K562 (cell line): ENCODE results near the gene PRKRIP1. TPM values are rescaled to one million over a fixed set of nuclear protein-coding genes. Genes with fewer than 3 reads are reported as not detected.
A peak's percentile ranks its signal among the peaks of the same experiment; 100 is the strongest.

Source experiments
- ARID1B ChIP-seq: fragments of 450-650 bp; IDR thresholded peaks from 2 replicates; pipeline ENCODE4 v1.6.1; 2016; ENCODE audit warnings: antibody characterized with exemption, mild to moderate bottlenecking, inconsistent platforms
- CBX8 ChIP-seq: fragments of 200-600 bp; sonication (generic); IDR thresholded peaks from 2 replicates; pipeline ENCODE4 v1.6.1; 2012; ENCODE audit warnings: borderline replicate concordance, mixed run types, low read depth, mild to moderate bottlenecking, moderate library complexity, mixed read lengths, low read length, control low read depth, inconsistent platforms; ENCODE audit not compliant: poor library complexity, severe bottlenecking; ENCODE audit errors: extremely low read depth
- CCAR2 ChIP-seq: fragments of 200-400 bp; formaldehyde crosslinking; IDR thresholded peaks from 2 replicates; pipeline ENCODE4 v1.6.1; 2017; ENCODE audit warnings: mild to moderate bottlenecking, low read depth, low read length
- CEBPG ChIP-seq, 3 experiments: fragments of 200-800 bp in 1 of 3; sonication (Bioruptor generic) in 1 of 3; sonication (generic) in 1 of 3; formaldehyde crosslinking in 1 of 3; IDR thresholded peaks in 2 of 3; conservative IDR thresholded peaks in 1 of 3; 2 replicates each; pipeline versions ENCODE4 v1.6.1 to v1.8.0; 2016 to 2022; ENCODE audit warnings: missing compliant biosample characterization in 2 of 3, missing genetic modification characterization in 2 of 3, mild to moderate bottlenecking in 1 of 3, missing genetic modification reagents in 1 of 3
- MYNN ChIP-seq, 2 experiments: sonication (generic); formaldehyde crosslinking in 1 of 2; IDR thresholded peaks; 2 replicates each; pipeline versions ENCODE4 v1.5.0 to v1.6.1; 2016 to 2020; ENCODE audit warnings: antibody characterized with exemption in 1 of 2, missing genetic modification reagents in 1 of 2
- NBN ChIP-seq: fragments of 450-650 bp; IDR thresholded peaks from 2 replicates; pipeline ENCODE4 v1.6.1; 2016; ENCODE audit warnings: low read depth, mild to moderate bottlenecking
- NFE2 ChIP-seq: IDR thresholded peaks from 2 replicates; pipeline ENCODE4 v1.6.1; 2014; ENCODE audit warnings: antibody characterized with exemption, low read depth
- NR2F6 ChIP-seq: fragments of 450-650 bp; formaldehyde crosslinking; IDR thresholded peaks from 2 replicates; pipeline ENCODE4 v1.4.0; 2020; ENCODE audit warnings: mild to moderate bottlenecking
- NR3C1 ChIP-seq: sonication (generic); formaldehyde crosslinking; IDR thresholded peaks from 2 replicates; pipeline ENCODE4 v1.8.1; 2022; ENCODE audit warnings: missing genetic modification reagents
- OTX1 ChIP-seq: fragments of 450-650 bp; formaldehyde crosslinking; IDR thresholded peaks from 2 replicates; pipeline ENCODE4 v1.4.0; 2022; ENCODE audit warnings: mild to moderate bottlenecking
- RBBP5 ChIP-seq: fragments of 200-600 bp; sonication (generic); IDR thresholded peaks from 2 replicates; pipeline ENCODE4 v1.6.1; 2012; ENCODE audit warnings: borderline replicate concordance, mild to moderate bottlenecking, low read length, control low read depth, inconsistent platforms; ENCODE audit not compliant: insufficient read depth, poor library complexity, severe bottlenecking
- ZNF3 ChIP-seq: fragments of 250-450 bp; sonication (Bioruptor Pico); IDR thresholded peaks from 2 replicates; pipeline ENCODE4 v1.5.0; 2021; ENCODE audit warnings: mild to moderate bottlenecking, moderate library complexity
- ZNF57 ChIP-seq: fragments of 450-650 bp; formaldehyde crosslinking; IDR thresholded peaks from 2 replicates; pipeline ENCODE4 v1.4.0; 2020; ENCODE audit warnings: mild to moderate bottlenecking, moderate library complexity
- ZNF79 ChIP-seq: fragments of 250-450 bp; sonication (Bioruptor Pico); IDR thresholded peaks from 2 replicates; pipeline ENCODE4 v1.4.0; 2020; ENCODE audit warnings: low read depth, mild to moderate bottlenecking, moderate library complexity
- polyA plus RNA-seq, 8 experiments: library from polyadenylated mRNA; depleted of rRNA in 4 of 8; stranded (reverse) in 5 of 8; unstranded in 3 of 8; fragments of >200 nt; fragmentation: Nextera tagmentation in 2 of 8; fragmentation: Illumina TruSeq in 1 of 8; extraction: Ambion mirVana in 2 of 8; extraction: Trizol in 1 of 8; gene quantifications; 2 replicates each; pipeline versions ENCODE4 v1.2.1 to v1.2.3, GENCODE V29; 2011 to 2014; ENCODE audit warnings: inconsistent platforms in 1 of 8, missing spikeins in 1 of 8
- total RNA-seq, 7 experiments: library from RNA; depleted of rRNA in 6 of 7; stranded (reverse); fragments of >200 nt in 6 of 7; fragmentation: Illumina TruSeq in 2 of 7; extraction: Trizol in 2 of 7; gene quantifications; 2 replicates each; pipeline versions ENCODE4 v1.2.1 to v1.2.3, GENCODE V29; 2011 to 2021; ENCODE audit warnings: low replicate concordance in 1 of 7
- TF ChIP-seq, protein P1 (sequence below): conservative IDR thresholded peaks from 2 replicates; pipeline ENCODE4 v1.6.1; 2011; ENCODE audit warnings: low read depth, mild to moderate bottlenecking, low read length; ENCODE audit not compliant: control insufficient read depth
- TF ChIP-seq, protein P2 (sequence below): IDR thresholded peaks from 3 replicates; pipeline ENCODE4 v1.6.1; 2011; ENCODE audit warnings: borderline replicate concordance, mild to moderate bottlenecking, moderate library complexity; ENCODE audit not compliant: insufficient read length; ENCODE audit errors: extremely low read depth
- TF ChIP-seq, protein P3 (sequence below): fragments of 250-450 bp; sonication (Bioruptor Pico); IDR thresholded peaks from 2 replicates; pipeline ENCODE4 v1.4.0; 2020
- TF ChIP-seq, protein P4 (sequence below): fragments of 250-450 bp; sonication (Bioruptor Pico); IDR thresholded peaks from 2 replicates; pipeline ENCODE4 v1.8.0; 2022; ENCODE audit warnings: moderate library complexity, mild to moderate bottlenecking, inconsistent platforms
- TF ChIP-seq, protein P5 (sequence below): sonication (generic); formaldehyde crosslinking; IDR thresholded peaks from 2 replicates; pipeline ENCODE4 v1.8.0; 2023; ENCODE audit warnings: mild to moderate bottlenecking, missing genetic modification reagents

PRKRIP1 gene
- total and polyA plus RNA-seq, 9 of the 15 experiments (the other 6 are each of a cell fraction or from before 2014, with no cell fraction given) = 14.9 to 52.1 (median 19.8) TPM

DNA sequence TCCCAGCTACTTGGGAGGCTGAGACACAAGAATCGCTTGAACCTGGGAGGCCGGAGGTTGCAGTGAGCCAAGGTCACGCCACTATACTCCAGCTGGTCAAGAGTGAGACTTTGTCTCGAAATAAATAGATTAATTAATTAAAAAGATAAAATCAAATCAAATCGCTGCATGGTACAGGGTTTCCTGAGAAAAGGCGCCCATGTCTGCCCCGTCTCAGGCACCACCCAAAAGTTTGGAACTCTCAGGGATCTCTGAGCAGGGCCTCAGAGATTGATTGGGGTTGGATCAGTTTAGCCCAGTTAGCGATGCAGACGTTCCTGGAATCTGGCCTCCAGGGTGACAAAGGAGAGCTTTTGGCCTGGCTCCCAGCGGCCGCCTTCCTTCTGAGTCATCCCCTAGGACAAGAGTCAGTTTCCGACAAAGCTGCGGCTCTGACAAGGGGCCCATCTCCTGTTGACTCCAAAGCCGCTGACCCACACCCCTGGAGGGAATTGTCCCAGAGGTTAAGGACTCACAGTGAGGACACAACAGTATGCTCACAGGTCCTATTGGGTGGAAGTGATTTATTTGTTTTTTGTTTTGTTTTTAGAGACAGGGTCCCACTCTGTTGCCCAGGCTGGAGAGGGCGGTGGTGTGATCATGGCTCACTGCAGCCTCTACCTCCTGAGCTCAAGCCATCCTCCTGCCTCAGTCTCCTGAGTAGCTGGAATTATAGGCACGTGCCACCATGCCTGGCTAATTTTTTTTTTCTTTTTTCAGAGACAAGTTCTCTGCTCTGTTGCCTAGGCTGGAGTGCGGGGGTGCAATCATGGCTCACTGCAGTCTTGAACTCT lies 44.0 kb downstream of the PRKRIP1 start (continued):
- TF ChIP-seq, protein P1, sequence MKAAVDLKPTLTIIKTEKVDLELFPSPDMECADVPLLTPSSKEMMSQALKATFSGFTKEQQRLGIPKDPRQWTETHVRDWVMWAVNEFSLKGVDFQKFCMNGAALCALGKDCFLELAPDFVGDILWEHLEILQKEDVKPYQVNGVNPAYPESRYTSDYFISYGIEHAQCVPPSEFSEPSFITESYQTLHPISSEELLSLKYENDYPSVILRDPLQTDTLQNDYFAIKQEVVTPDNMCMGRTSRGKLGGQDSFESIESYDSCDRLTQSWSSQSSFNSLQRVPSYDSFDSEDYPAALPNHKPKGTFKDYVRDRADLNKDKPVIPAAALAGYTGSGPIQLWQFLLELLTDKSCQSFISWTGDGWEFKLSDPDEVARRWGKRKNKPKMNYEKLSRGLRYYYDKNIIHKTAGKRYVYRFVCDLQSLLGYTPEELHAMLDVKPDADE = no peak
- TF ChIP-seq OTX1 (CRISPR knock-in tag) = peak; percentile 53; the same call in 1 of the 2 replicates
- TF ChIP-seq, protein P2, sequence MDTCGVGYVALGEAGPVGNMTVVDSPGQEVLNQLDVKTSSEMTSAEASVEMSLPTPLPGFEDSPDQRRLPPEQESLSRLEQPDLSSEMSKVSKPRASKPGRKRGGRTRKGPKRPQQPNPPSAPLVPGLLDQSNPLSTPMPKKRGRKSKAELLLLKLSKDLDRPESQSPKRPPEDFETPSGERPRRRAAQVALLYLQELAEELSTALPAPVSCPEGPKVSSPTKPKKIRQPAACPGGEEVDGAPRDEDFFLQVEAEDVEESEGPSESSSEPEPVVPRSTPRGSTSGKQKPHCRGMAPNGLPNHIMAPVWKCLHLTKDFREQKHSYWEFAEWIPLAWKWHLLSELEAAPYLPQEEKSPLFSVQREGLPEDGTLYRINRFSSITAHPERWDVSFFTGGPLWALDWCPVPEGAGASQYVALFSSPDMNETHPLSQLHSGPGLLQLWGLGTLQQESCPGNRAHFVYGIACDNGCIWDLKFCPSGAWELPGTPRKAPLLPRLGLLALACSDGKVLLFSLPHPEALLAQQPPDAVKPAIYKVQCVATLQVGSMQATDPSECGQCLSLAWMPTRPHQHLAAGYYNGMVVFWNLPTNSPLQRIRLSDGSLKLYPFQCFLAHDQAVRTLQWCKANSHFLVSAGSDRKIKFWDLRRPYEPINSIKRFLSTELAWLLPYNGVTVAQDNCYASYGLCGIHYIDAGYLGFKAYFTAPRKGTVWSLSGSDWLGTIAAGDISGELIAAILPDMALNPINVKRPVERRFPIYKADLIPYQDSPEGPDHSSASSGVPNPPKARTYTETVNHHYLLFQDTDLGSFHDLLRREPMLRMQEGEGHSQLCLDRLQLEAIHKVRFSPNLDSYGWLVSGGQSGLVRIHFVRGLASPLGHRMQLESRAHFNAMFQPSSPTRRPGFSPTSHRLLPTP = no peak
- TF ChIP-seq NR2F6 (CRISPR knock-in tag) = no peak
- TF ChIP-seq MYNN (IDR thresholded peaks at IDR 0.05) = no peak
- no peak for TF ChIP-seq MYNN (CRISPR knock-in tag; IDR thresholded peaks at IDR 0.05)
- TF ChIP-seq ZNF3 (CRISPR knock-in tag) = no peak
- TF ChIP-seq NR3C1 (CRISPR knock-in tag) = no peak
- TF ChIP-seq, protein P3, sequence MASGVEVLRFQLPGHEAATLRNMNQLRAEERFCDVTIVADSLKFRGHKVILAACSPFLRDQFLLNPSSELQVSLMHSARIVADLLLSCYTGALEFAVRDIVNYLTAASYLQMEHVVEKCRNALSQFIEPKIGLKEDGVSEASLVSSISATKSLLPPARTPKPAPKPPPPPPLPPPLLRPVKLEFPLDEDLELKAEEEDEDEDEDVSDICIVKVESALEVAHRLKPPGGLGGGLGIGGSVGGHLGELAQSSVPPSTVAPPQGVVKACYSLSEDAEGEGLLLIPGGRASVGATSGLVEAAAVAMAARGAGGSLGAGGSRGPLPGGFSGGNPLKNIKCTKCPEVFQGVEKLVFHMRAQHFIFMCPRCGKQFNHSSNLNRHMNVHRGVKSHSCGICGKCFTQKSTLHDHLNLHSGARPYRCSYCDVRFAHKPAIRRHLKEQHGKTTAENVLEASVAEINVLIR (CRISPR knock-in tag) = no peak
- no peak for TF ChIP-seq RBBP5
- TF ChIP-seq NBN = no peak
- TF ChIP-seq CBX8 = no peak
- TF ChIP-seq NFE2 = peak; percentile 48
- no peak for TF ChIP-seq CCAR2
- peak; percentile 71 for TF ChIP-seq ARID1B
- TF ChIP-seq, protein P4, sequence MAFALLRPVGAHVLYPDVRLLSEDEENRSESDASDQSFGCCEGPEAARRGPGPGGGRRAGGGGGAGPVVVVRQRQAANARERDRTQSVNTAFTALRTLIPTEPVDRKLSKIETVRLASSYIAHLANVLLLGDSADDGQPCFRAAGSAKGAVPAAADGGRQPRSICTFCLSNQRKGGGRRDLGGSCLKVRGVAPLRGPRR (CRISPR knock-in tag) = no peak
- TF ChIP-seq, protein P5, sequence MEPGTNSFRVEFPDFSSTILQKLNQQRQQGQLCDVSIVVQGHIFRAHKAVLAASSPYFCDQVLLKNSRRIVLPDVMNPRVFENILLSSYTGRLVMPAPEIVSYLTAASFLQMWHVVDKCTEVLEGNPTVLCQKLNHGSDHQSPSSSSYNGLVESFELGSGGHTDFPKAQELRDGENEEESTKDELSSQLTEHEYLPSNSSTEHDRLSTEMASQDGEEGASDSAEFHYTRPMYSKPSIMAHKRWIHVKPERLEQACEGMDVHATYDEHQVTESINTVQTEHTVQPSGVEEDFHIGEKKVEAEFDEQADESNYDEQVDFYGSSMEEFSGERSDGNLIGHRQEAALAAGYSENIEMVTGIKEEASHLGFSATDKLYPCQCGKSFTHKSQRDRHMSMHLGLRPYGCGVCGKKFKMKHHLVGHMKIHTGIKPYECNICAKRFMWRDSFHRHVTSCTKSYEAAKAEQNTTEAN (CRISPR knock-in tag) = no peak
- no peak for TF ChIP-seq ZNF79 (CRISPR knock-in tag)
- TF ChIP-seq CEBPG (CRISPR knock-in tag; IDR thresholded peaks at IDR 0.05) = no peak
- no peak for TF ChIP-seq CEBPG (tag; conservative IDR thresholded peaks at IDR 0.05 in 1 of 2, IDR thresholded peaks at IDR 0.05 in 1 of 2)
- no peak for TF ChIP-seq ZNF57
